LNCaP clone FGC (cell line): ENCODE data around the gene NPAS1.

Experiments
- DNase-seq: peaks from one replicate; pipeline ENCODE4 v3.0.0-alpha.2; 2011; ENCODE audit warnings: low read depth
- H3K4me3 ChIP-seq: 2 replicates; pipeline ENCODE4 v1.5.1; 2011; ENCODE audit warnings: mild to moderate bottlenecking, low read depth, low read length, control low read depth
- CTCF ChIP-seq: IDR thresholded peaks from 2 replicates; pipeline ENCODE4 v1.5.1; 2012; ENCODE audit warnings: mild to moderate bottlenecking; ENCODE audit not compliant: control insufficient read depth, insufficient read depth; ENCODE audit errors: extremely low read depth

NPAS1 gene

GRCh38 chr19:47026156-47026555 is 6.5 kb downstream of the NPAS1 start:
- H3K4me3 ChIP-seq, result no peak overlapping the region
- no peak for TF ChIP-seq CTCF

GRCh38 chr19:47026889-47027288 is 7.3 kb downstream of the NPAS1 start:
- no peak for DNase-seq
- H3K4me3 ChIP-seq, result no peak overlapping the region
- no peak for TF ChIP-seq CTCF

More at GRCh38 chr19:47026156-47026555, 6.5 kb downstream of the NPAS1 start:
- no peak for DNase-seq

GRCh38 chr19:47027586-47028088 is 8.0 kb downstream of the NPAS1 start:
- DNase-seq, result no peak
- no peak overlapping the region for H3K4me3 ChIP-seq
- TF ChIP-seq CTCF, result no peak

- no peak overlapping the region for H3K4me3 ChIP-seq
- no peak for DNase-seq
- no peak for TF ChIP-seq CTCF
These were observed 8.6 kb downstream of the NPAS1 start for GRCh38 chr19:47028195-47028601.

GRCh38 chr19:47032171-47032811 is 12.7 kb downstream of the NPAS1 start:
- H3K4me3 ChIP-seq, result no peak overlapping the region
- peak; percentile 69 for TF ChIP-seq CTCF
- no peak for DNase-seq

- no peak for DNase-seq
- peak overlapping the region; percentile 47 for H3K4me3 ChIP-seq
- TF ChIP-seq CTCF, result peak; percentile 69
These were observed 15.8 kb downstream of the NPAS1 start for GRCh38 chr19:47035127-47036096.
